ENCODE results near the gene TAF1. TPM values are rescaled to one million over a fixed set of nuclear protein-coding genes. Genes with fewer than 3 reads are reported as not detected.

TAF1 gene
- total and polyA plus RNA-seq, 9 of the 15 experiments (the other 6 are each of a cell fraction or from before 2014, with no cell fraction given) = 6.4 to 45.1 (median 38.1) TPM

DNA sequence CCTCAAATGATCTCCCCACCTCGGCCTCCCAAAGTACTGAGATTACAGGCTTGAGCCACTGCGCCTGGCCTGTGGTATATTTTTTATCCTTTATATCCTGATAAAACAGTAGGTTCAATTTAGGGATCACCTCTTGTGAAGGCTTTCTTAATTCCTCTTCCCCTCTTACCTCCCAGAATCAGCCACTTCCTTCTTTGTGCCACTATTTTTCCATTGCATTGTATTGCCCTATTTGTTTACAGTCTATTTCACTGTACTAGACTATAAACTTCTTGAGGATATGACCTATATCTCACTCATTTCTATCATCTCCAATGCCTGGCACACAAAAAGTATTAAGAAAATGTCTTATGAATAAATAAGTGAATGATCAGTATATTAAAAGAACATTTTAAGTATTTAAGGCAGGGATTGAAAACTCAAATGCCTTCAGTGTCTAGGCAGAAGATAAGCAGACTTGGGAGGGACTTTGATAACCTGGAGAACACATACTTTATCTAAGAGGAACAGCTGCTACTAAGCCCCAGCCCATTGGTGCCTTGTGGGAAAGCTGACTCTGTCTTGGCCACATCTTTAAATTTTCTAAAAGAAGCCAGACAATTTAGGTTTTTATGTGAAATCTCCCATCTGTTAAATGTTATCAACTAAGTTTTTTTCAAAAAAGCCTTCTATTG is 84.4 kb downstream of the TAF1 start (continued):
- TF ChIP-seq, protein P1, sequence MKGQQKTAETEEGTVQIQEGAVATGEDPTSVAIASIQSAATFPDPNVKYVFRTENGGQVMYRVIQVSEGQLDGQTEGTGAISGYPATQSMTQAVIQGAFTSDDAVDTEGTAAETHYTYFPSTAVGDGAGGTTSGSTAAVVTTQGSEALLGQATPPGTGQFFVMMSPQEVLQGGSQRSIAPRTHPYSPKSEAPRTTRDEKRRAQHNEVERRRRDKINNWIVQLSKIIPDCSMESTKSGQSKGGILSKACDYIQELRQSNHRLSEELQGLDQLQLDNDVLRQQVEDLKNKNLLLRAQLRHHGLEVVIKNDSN (CRISPR knock-in tag; IDR thresholded peaks at IDR 0.05) = no peak
- TF ChIP-seq ARHGAP35 (IDR thresholded peaks at IDR 0.05; ENCODE audit: partially characterized antibody) (no peak), ZNF77 (CRISPR knock-in tag; IDR thresholded peaks at IDR 0.05) (no peak), MCM2 (IDR thresholded peaks at IDR 0.05; ENCODE audit: low read depth) (no peak), ZNF583 (CRISPR knock-in tag; IDR thresholded peaks at IDR 0.05) (no peak), PTTG1 (tag; IDR thresholded peaks at IDR 0.05; ENCODE audit: low read depth) (no peak), LEF1 (IDR thresholded peaks at IDR 0.05) (peak; percentile 87), BRF1 (IDR thresholded peaks at IDR 0.05; ENCODE audit: borderline replicate concordance, extremely low read depth, insufficient read length) (no peak), ZNF586 (CRISPR knock-in tag; conservative IDR thresholded peaks at IDR 0.05) (no peak), ZNF324 (CRISPR knock-in tag; IDR thresholded peaks at IDR 0.05) (no peak), ZBED1 (IDR thresholded peaks at IDR 0.05) (no peak), HNRNPLL (IDR thresholded peaks at IDR 0.05; ENCODE audit: low read depth, low read length, poor library complexity, severe bottlenecking) (no peak), TARDBP (IDR thresholded peaks at IDR 0.05) (peak; percentile 70; the same call in 1 of the 2 replicates), ZNF76 (CRISPR knock-in tag; IDR thresholded peaks at IDR 0.05; ENCODE audit: borderline replicate concordance) (no peak), ZSCAN29 (IDR thresholded peaks at IDR 0.05) (no peak)
- TF ChIP-seq, protein P2, sequence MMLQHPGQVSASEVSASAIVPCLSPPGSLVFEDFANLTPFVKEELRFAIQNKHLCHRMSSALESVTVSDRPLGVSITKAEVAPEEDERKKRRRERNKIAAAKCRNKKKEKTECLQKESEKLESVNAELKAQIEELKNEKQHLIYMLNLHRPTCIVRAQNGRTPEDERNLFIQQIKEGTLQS (IDR thresholded peaks at IDR 0.05) = peak; percentile 9; the same call in 1 of the 2 replicates
- TF ChIP-seq, protein P2 (CRISPR knock-in tag; conservative IDR thresholded peaks at IDR 0.05) = no peak
- TF ChIP-seq, protein P3, sequence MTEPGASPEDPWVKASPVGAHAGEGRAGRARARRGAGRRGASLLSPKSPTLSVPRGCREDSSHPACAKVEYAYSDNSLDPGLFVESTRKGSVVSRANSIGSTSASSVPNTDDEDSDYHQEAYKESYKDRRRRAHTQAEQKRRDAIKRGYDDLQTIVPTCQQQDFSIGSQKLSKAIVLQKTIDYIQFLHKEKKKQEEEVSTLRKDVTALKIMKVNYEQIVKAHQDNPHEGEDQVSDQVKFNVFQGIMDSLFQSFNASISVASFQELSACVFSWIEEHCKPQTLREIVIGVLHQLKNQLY (CRISPR knock-in tag; conservative IDR thresholded peaks at IDR 0.05) = no peak
- TF ChIP-seq, protein P4, sequence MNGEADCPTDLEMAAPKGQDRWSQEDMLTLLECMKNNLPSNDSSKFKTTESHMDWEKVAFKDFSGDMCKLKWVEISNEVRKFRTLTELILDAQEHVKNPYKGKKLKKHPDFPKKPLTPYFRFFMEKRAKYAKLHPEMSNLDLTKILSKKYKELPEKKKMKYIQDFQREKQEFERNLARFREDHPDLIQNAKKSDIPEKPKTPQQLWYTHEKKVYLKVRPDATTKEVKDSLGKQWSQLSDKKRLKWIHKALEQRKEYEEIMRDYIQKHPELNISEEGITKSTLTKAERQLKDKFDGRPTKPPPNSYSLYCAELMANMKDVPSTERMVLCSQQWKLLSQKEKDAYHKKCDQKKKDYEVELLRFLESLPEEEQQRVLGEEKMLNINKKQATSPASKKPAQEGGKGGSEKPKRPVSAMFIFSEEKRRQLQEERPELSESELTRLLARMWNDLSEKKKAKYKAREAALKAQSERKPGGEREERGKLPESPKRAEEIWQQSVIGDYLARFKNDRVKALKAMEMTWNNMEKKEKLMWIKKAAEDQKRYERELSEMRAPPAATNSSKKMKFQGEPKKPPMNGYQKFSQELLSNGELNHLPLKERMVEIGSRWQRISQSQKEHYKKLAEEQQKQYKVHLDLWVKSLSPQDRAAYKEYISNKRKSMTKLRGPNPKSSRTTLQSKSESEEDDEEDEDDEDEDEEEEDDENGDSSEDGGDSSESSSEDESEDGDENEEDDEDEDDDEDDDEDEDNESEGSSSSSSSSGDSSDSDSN (IDR thresholded peaks at IDR 0.05; ENCODE audit: borderline replicate concordance in 1 of 2, low read depth in 2 of 2, low read length in 2 of 2) = no peak
- TF ChIP-seq, protein P5, sequence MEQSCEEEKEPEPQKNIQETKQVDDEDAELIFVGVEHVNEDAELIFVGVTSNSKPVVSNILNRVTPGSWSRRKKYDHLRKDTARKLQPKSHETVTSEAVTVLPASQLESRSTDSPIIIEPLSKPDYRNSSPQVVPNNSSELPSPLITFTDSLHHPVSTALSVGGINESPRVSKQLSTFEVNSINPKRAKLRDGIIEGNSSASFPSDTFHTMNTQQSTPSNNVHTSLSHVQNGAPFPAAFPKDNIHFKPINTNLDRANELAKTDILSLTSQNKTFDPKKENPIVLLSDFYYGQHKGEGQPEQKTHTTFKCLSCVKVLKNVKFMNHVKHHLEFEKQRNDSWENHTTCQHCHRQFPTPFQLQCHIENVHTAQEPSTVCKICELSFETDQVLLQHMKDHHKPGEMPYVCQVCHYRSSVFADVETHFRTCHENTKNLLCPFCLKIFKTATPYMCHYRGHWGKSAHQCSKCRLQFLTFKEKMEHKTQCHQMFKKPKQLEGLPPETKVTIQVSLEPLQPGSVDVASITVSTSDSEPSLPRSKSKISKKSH (CRISPR knock-in tag; IDR thresholded peaks at IDR 0.05) = no peak
- TF ChIP-seq, protein P6, sequence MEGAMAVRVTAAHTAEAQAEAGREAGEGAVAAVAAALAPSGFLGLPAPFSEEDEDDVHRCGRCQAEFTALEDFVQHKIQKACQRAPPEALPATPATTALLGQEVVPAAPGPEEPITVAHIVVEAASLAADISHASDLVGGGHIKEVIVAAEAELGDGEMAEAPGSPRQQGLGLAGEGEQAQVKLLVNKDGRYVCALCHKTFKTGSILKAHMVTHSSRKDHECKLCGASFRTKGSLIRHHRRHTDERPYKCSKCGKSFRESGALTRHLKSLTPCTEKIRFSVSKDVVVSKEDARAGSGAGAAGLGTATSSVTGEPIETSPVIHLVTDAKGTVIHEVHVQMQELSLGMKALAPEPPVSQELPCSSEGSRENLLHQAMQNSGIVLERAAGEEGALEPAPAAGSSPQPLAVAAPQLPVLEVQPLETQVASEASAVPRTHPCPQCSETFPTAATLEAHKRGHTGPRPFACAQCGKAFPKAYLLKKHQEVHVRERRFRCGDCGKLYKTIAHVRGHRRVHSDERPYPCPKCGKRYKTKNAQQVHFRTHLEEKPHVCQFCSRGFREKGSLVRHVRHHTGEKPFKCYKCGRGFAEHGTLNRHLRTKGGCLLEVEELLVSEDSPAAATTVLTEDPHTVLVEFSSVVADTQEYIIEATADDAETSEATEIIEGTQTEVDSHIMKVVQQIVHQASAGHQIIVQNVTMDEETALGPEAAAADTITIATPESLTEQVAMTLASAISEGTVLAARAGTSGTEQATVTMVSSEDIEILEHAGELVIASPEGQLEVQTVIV (CRISPR knock-in tag; IDR thresholded peaks at IDR 0.05; ENCODE audit: borderline replicate concordance) = no peak

Data from K562 (cell line).